NCI-H1417 (cell line): ENCODE measurements around the gene SPOCK2.
A peak's percentile ranks its signal among the peaks of the same experiment; 100 is the strongest.
"Not testable (repeated sequence)": the region's sequence is repeated elsewhere in the genome, so short reads cannot be mapped to it uniquely, and the experiment has no call there.

ENCODE experiments used
- DNase-seq, 3 experiments: peaks; one replicate each; lab custom pipeline; 2025; lab: John Stamatoyannopoulos, UW

Gene SPOCK2

GRCh38 chr10:72087969-72088888 is at the start of gene SPOCK2:
Gene SPOCK2, minus strand, starts transcription at chr10:72088551. Its CDS starts 223 bp downstream, at chr10:72088328.
- DNase-seq, result peak in 2 of 3 experiments; percentile 56 to 69

DNA sequence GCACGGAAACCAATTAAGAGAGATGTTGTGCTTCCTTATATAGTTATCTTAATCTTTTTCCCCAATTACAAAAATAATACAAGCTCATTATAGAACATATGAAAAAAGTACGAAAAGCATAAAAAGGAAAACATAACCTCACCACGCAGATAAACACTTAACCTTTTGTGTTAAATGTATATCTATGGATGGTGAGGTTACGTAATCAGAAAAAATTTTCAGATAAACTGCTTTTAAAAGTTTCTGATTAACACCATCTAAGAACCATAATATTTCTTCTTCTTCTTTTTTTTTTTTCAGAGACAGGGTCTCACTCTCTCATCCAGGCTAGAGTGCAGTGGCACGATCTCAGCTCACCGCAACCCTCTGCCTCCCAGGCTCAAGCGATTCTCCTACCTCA is 49.2 kb upstream of the SPOCK2 start:
- no peak for DNase-seq

- DNase-seq, result not testable (repeated sequence)
Measured at GRCh38 chr10:72136225-72136624, 47.9 kb upstream of the SPOCK2 start.

DNA sequence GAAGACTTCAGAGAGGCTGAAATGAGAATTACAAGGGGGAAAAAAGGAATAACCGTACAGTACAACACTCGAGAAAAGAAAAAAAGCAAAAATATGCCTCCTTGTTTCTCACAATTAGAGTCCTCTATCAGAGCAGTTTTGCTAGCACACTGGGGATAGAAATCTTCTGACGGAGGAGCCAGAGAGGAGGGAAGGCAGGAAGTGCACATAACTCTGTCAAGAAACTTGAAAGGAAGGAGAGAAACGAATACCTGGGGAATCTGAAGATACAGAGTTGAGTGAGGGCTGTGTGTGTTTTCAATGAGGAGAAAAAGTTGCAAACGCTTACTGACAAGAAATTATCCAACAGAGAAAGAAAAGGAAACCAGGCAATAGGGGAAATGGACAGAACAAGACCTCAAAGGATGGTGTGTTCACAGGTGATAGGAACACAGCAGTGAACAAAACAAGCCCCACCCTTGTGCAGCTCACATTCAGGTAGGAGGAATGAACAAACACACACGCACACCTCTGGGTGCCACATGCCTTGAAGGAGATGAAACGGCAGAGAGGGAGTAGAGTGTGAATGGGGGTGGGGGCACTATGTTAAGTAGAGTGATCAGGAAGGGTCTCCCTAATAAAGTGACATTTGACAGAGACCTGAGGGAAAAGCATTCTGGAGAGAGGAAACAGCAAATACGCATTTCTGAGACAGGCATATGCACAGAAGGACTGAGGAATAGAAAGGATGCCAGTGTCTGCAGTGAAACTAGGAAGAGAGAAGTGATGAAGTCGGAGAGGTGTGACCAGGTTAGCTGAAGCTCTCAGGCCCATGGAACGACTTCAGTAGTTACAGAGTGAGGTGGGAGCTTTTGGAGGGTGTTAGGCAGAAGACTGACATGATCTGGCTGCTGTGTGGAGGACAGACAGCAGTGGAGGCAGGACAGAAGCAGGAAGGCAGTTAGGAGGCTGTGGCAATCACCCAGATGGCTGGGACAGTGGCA is 46.7 kb upstream of the SPOCK2 start:
- no peak for DNase-seq

DNA sequence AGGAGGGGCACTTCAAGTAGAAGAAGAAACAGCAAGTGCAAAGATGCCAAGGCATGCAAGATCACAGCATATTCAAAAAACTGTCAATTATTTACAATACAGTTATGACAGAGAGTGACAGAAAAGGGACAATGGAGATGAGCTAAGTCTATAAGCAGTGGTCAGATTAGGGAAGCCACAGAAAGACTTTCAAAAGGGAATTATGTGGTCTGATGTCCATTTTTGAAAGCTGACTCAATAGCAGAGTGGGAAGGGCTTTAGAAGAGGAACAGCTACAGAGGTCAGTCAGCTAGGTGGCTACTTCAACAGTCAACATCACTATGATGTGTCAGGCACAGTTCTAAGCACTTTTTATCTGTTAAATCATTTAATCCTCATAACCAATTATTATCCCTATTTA is 45.2 kb upstream of the SPOCK2 start:
- no peak for DNase-seq

- DNase-seq, result no peak
Measured at GRCh38 chr10:72132854-72133253, 44.5 kb upstream of the SPOCK2 start.

GRCh38 chr10:72127571-72127970 is 39.2 kb upstream of the SPOCK2 start:
- no peak for DNase-seq

DNA sequence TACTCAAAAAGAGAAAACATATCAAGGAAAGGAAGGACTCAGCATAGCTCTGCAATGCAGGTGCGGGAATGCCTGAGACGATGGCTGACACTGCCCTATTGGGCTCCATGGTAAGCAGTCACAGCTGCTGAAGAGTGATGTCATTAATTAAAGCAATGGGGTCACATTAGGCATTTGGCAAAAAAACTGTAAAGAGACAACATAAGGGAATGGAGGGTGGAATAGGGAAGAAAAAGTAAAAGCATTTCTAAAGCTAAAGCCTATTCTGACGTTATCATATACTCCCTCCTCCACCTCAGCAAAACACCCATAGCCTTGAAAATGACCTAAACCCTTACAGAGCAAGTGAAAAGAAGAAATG is 38.5 kb upstream of the SPOCK2 start:
- no peak for DNase-seq

DNA sequence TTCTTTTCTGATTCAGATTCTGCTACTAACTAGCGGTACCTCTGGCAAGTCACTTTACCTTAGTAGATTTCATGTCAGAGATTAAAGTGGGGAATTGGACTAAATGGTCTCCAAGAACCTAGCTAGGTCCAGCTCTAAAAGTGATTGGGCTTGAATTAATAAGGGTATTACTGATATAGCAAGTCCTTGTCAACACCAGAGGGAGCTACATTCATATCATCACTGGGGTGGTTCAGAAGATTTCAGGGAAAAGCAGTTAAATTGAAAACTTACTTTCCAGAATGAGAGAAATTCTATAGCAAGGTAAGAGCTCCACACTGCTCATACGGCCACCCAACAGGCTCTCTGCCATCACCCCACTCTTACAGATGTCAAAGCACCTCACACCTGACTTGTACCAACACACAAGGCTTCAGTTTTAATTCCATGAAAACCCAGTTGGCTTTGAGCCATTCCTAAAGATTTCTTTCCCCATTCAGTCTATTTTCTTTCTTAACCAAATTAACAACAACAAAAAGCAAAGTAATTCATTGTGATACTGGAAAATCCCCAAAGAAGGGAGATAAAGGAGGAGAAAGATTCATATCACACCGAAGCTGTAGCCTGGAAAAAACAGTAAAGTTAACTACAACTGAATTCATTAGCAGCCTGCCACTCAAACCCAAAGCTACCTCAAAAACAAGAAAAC is 38.0 kb upstream of the SPOCK2 start:
- DNase-seq, result peak in 1 of 3 experiments; percentile 6

DNA sequence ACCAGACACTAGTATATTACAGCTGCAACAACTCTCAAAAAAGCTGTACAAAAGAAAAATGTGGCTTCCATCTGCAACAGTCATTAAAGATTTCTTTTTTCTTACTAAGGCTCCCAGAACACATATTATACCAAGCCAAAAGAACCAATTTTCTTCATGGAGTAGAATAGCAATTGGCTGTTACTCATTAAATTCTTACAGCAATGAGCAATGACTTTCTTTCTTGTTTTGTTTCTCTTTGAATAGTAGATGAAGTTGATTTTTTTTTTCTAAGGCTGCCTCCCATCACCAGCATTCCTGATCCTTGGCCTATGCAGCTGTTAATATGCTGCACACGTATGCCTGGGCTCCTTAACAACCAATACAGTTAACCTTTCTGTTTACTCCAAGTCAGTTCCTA is 36.6 kb upstream of the SPOCK2 start:
- no peak for DNase-seq

GRCh38 chr10:72124381-72124780 is 36.0 kb upstream of the SPOCK2 start:
- peak in 1 of 3 experiments; percentile 7 for DNase-seq

DNA sequence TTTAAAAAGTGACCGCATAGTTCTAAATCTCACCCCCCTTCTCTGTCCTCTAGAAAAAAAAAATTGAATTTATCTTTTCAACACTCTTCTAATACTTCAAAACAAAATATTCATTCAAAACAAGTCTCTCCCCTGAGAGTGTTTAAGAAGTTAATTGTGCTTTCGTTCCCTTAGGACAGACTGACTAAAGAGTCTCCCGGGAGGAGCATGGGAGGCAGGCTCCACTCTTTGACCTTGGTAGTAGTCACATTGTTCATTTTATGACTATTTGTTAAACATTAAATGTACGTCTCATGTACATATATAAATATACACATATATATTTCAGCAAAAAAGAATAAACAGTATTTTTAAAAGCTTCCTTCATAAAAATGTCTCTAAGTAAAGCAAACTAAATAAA is 35.3 kb upstream of the SPOCK2 start:
- DNase-seq, result no peak

- DNase-seq, result no peak
Measured at GRCh38 chr10:72122221-72122620, 33.9 kb upstream of the SPOCK2 start.

GRCh38 chr10:72121389-72121788 is 33.0 kb upstream of the SPOCK2 start:
- DNase-seq, result no peak

- no peak for DNase-seq
Measured at GRCh38 chr10:72116372-72116771, 28.0 kb upstream of the SPOCK2 start.

DNA sequence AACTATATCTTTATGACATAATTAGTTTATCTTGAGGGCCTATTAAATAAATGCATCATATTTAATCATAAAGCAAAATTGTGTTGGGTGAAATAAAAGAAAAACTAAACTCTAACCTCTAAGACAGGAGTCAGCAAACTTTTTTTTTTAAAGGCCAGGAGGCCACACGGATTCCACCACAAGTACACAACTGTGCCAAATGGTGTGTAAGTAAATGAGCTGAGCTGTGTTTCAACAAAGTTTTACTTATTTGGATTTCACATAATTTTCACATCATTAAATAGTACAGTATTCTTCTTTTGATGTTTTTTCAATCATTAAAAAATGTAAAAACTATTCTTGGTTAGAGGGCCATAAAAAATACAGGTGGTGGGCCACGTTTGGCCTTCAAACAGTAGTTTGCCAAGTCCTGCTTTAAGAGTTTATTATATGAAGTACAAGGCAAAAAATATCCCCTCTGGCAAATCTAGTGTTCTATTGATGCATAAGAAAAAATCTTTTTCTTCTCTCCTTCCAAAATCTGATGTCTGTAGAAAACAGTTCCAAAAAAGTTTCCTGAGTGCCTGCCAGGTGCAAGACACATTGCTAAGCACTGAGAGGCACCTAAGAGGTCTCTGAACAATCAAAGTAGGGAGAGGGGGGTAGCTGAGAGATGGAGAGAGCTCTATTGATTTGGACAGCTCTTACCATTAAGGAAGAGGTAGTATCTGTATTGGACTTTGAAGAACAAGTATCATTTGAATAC is 26.5 kb upstream of the SPOCK2 start:
- no peak for DNase-seq

- DNase-seq, result no peak
Measured at GRCh38 chr10:72110673-72111401, 22.5 kb upstream of the SPOCK2 start.

GRCh38 chr10:72109636-72110157 is 21.3 kb upstream of the SPOCK2 start:
- no peak for DNase-seq

GRCh38 chr10:72108830-72109635 is 20.7 kb upstream of the SPOCK2 start:
- DNase-seq, result no peak

GRCh38 chr10:72108004-72108370 is 19.6 kb upstream of the SPOCK2 start:
- not testable (repeated sequence) for DNase-seq
